ENCODE results near the gene TJAP1.
A peak's percentile ranks its signal among the peaks of the same experiment; 100 is the strongest.

GRCh38 chr6:43492673-43493072 lies 15.3 kb downstream of the TJAP1 start:
- TF ChIP-seq CTCF (tag by site-specific recombination; IDR thresholded peaks at IDR 0.05) (no peak), TCF7L2 (IDR thresholded peaks at IDR 0.05; ENCODE audit: borderline replicate concordance, low read depth, low read length) (no peak), REST (tag by site-specific recombination; IDR thresholded peaks at IDR 0.05) (peak; percentile 67), SP2 (tag by site-specific recombination; IDR thresholded peaks at IDR 0.05) (no peak), ZNF274 (IDR thresholded peaks at IDR 0.05; ENCODE audit: low read length) (no peak), ZNF274 (tag by site-specific recombination; IDR thresholded peaks at IDR 0.05; ENCODE audit: borderline replicate concordance) (no peak)
